ENCODE measurements around the gene RHEX.

- TF ChIP-seq CTCF (IDR thresholded peaks at IDR 0.05): no peak
- no peak for TF ChIP-seq ZFX (IDR thresholded peaks at IDR 0.05; ENCODE audit: borderline replicate concordance)
Observed at GRCh38 chr1:206025283-206025820, 27.6 kb upstream of the RHEX start.
